Neutrophil (primary cell): ENCODE results near the gene CLNK.

ENCODE experiments used
- H3K27ac ChIP-seq: fragments of 200-600 bp; sonication (generic); 2 replicates; pipeline ENCODE4 v1.5.1; 2016; ENCODE audit warnings: mild to moderate bottlenecking, moderate library complexity
- H3K27me3 ChIP-seq: fragments of 200-600 bp; sonication (generic); 2 replicates; pipeline ENCODE4 v1.6.0; 2016; ENCODE audit warnings: mild to moderate bottlenecking
- H3K36me3 ChIP-seq: fragments of 200-600 bp; sonication (generic); 2 replicates; pipeline ENCODE4 v1.5.1; 2017
- H3K4me1 ChIP-seq, 2 experiments: fragments of 200-600 bp in 1 of 2; sonication (generic) in 1 of 2; 1 replicate in 1 of 2; 2 replicates in 1 of 2; pipeline versions ENCODE4 v1.5.1 to v1.6.1; 2013 to 2016; ENCODE audit warnings: low read depth in 1 of 2, low read length in 1 of 2, mild to moderate bottlenecking in 1 of 2, moderate library complexity in 1 of 2; ENCODE audit not compliant: control insufficient read depth in 1 of 2, insufficient read depth in 1 of 2
- H3K4me3 ChIP-seq, 2 experiments: fragments of 200-600 bp in 1 of 2; sonication (generic) in 1 of 2; 1 replicate in 1 of 2; 2 replicates in 1 of 2; pipeline ENCODE4 v1.5.1; 2013 to 2016; ENCODE audit warnings: low read depth in 1 of 2, low read length in 1 of 2, mild to moderate bottlenecking in 1 of 2, moderate library complexity in 1 of 2
- H3K9me3 ChIP-seq: fragments of 200-600 bp; sonication (generic); 2 replicates; pipeline ENCODE4 v1.5.1; 2016
- CTCF ChIP-seq: fragments of 200-600 bp; sonication (generic); IDR thresholded peaks from 2 replicates; pipeline ENCODE4 v1.5.1; 2016; ENCODE audit warnings: antibody characterized with exemption

CLNK gene

GRCh38 chr4:10727140-10727880 is 42.7 kb upstream of the CLNK start:
- Histone ChIP-seq H3K4me3 (no peak overlapping the region), H3K27ac (no peak overlapping the region), H3K9me3 (no peaks in the 10 kb centered on the region), H3K36me3 (no peaks in the 10 kb centered on the region), H3K27me3 (no peaks in the 10 kb centered on the region), H3K4me1 (no peaks in the 10 kb centered on the region)
- no peak for TF ChIP-seq CTCF

DNA sequence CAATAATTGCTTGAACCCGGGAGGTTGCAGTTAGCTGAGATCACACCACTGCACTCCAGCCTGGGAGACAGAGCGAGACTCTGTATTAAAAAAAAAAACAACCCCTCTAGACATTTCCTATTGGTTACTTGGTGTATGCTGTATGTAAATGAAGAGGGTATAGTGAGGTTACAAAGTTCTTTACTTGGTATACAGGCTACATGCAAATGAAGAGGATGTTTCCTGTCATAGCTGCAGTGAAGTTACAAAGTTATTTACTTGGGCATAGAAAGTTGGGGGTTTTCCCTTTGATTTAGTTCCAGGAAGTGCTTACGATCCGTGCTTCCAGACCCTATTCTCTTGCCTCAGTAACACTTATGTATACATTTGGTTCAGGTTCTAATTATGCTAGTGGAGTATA is 38.4 kb upstream of the CLNK start:
- no peak for TF ChIP-seq CTCF
- H3K9me3 ChIP-seq = no peaks in the 10 kb centered on the region
- H3K4me1 ChIP-seq = no peaks in the 10 kb centered on the region
- H3K36me3 ChIP-seq = no peaks in the 10 kb centered on the region
- H3K27ac ChIP-seq = no peak overlapping the region
- no peaks in the 10 kb centered on the region for H3K27me3 ChIP-seq
- H3K4me3 ChIP-seq = no peak overlapping the region

GRCh38 chr4:10721616-10722015 is 37.0 kb upstream of the CLNK start:
- Histone ChIP-seq H3K27me3 (no peaks in the 10 kb centered on the region), H3K27ac (no peak overlapping the region)
- TF ChIP-seq CTCF = no peak

GRCh38 chr4:10716163-10716562 is 31.6 kb upstream of the CLNK start:
- H3K27me3 ChIP-seq = no peaks in the 10 kb centered on the region
- H3K9me3 ChIP-seq = no peaks in the 10 kb centered on the region
- no peaks in the 10 kb centered on the region for H3K4me1 ChIP-seq
- no peak overlapping the region for H3K4me3 ChIP-seq
- no peak for TF ChIP-seq CTCF
- H3K36me3 ChIP-seq = no peaks in the 10 kb centered on the region
- no peak overlapping the region for H3K27ac ChIP-seq

More at GRCh38 chr4:10721616-10722015, 37.0 kb upstream of the CLNK start:
- no peak overlapping the region for H3K4me3 ChIP-seq
- H3K36me3 ChIP-seq = no peaks in the 10 kb centered on the region
- no peaks in the 10 kb centered on the region for H3K4me1 ChIP-seq
- H3K9me3 ChIP-seq = no peaks in the 10 kb centered on the region

DNA sequence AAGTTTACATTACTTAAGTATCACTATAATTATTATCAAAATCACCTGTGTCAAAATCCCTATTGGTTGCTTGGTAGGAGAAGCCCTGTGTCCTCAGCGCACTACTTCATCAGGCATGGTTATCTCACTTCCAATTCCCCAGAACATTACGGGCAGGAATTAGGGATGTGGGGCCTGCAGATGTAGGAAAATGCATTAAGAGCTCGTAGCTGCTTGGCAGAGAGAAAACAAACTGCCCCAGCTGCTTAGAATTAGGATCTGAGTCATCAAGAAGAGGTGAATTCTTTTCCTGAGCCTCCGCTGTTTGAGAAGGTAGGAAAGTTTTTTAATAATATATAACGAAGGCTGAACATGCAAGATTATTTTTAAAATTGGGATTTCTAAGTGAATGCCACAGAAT is 31.1 kb upstream of the CLNK start:
- no peaks in the 10 kb centered on the region for H3K9me3 ChIP-seq
- no peak overlapping the region for H3K27ac ChIP-seq
- no peaks in the 10 kb centered on the region for H3K4me1 ChIP-seq
- H3K36me3 ChIP-seq = no peaks in the 10 kb centered on the region
- no peak for TF ChIP-seq CTCF
- H3K4me3 ChIP-seq = no peak overlapping the region
- no peaks in the 10 kb centered on the region for H3K27me3 ChIP-seq
